Measurements from ENCODE around the gene RABGAP1. TPM values are rescaled to one million over a fixed set of nuclear protein-coding genes. Genes with fewer than 3 reads are reported as not detected.

The RABGAP1 gene
- total and polyA plus RNA-seq, 2 experiments from 2014 or later: 8.0 to 16.0 TPM

DNA sequence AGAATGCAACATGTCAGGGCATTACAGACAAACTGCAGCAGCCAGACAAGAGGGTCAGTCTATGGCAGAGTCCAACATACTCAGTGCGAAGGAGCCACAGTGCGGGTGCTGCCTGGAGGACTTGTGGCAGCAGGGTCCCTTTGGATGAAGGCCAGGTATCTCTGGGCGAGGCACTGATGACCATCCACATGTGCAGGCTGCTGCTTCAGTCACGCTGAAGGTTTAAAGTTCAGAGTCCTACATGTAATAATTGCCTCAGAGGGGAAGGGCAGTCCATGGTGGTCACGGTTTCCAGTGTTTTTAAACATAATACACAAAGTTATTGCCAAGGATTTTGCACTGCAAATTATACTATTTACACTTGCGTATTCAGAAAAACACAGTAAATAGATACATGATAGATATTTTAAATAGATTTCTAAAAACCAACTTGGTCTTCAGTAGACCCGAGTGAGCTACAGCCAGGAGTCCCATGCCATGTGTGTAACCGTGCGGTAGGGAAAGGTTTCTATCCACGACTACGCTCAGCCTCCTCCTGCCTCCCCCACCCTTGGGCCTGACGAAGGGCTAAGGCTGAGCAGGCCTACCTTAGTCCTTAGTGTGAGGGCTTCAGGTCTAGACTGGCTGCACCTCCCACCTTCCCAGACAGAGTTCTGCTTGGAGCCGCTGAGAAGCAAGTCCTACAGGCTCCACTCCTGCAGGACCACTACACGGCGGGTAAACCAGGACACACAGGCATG lies 168.9 kb downstream of the RABGAP1 start:
- Histone ChIP-seq H3K36me3 (ENCODE audit: low read depth) (no peaks in the 10 kb centered on the region; the same call in 1 of the 2 replicates), H4K20me1 (ENCODE audit: insufficient read depth) (no peaks in the 10 kb centered on the region), H3K27me3 (replicated peaks; ENCODE audit: insufficient read depth) (no peaks in the 10 kb centered on the region), H3K4me2 (ENCODE audit: unreplicated experiment) (no peak overlapping the region), H3K79me2 (ENCODE audit: insufficient read depth) (no peaks in the 10 kb centered on the region), H3K9ac (no peak overlapping the region), H3K9me3 (ENCODE audit: low read depth) (no peaks in the 10 kb centered on the region), H3K9me2 (ENCODE audit: insufficient read depth) (no peaks in the 10 kb centered on the region), H3F3A (ENCODE audit: insufficient read depth) (no peaks in the 10 kb centered on the region), H3K27ac (no peak overlapping the region), H2AFZ (no peak overlapping the region), H3K4me1 (ENCODE audit: insufficient read depth) (no peaks in the 10 kb centered on the region), H3K4me3 (no peak overlapping the region)
- 92% methylated on average over 15 of the region's 15 CpGs for WGBS, 2 experiments (ENCODE audit: low coverage in 1 of 2, low lambda C conversion rate in 2 of 2, missing lambda C conversion rate in 2 of 2)
- TF ChIP-seq EZH2phosphoT487 (IDR thresholded peaks at IDR 0.05; ENCODE audit: insufficient read depth, low read depth): no peak
- no peak for TF ChIP-seq EZH2 (IDR thresholded peaks at IDR 0.05; ENCODE audit: insufficient read depth, poor library complexity, severe bottlenecking)
- in situ Hi-C loops (cut with MboI): no loop called here
- no peak for DNase-seq

- WGBS, 2 experiments (ENCODE audit: low coverage in 1 of 2, low lambda C conversion rate in 2 of 2, missing lambda C conversion rate in 2 of 2): 86 to 89% methylated on average over 8 of the region's 8 CpGs
- no peak for DNase-seq
- in situ Hi-C loops (cut with MboI): no loop called here
These were observed 170.7 kb downstream of the RABGAP1 start for GRCh38 chr9:123111427-123112014.

DNA sequence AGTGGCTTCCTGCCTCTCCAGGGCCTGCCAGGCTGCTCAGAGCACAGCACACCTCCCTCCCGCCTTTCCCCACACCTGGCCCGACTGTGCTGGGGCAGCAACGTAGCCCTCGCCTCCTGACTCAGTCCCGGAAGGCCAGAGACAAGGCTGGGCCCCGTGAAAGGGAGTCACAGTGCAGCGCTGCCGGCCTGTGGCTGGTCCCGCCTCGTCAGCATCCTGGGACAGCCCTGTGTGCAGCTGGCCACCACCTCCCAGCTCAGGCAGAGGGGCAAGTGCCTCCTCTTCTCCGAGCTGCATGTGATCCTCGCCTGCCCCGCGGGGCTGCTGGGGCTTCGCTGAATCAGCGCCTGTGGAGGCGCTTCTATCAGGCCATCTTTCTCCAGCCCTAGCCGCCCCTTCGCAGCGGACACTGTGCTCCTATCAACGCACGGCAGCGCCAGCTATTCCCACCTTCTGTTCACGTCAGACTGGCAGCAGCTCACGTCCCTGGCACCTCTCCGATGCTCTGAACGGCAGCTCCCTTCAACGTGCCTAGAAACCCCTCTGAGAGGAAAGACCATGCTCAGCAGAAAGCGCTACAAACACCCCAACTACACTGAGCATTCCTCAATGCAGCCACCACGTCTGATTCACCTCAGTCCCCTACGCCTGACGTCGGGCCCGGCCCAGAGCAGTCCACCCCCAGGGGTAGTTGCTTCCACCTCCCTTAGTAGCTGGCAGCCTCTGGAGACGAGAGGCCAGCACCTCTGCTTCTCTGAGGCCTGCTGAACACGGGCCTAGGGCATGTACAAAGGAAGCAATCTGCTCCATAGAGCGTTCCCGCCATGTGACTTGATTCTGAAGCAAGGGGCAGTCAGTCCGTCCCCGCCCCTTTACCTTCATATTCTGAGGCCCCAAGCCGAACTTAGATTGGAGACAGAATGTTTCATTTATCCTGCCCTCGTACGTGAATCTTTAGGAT lies 171.5 kb downstream of the RABGAP1 start:
- 72 to 75% methylated on average over 39 to 43 of the region's 43 CpGs for WGBS, 2 experiments (ENCODE audit: low coverage in 1 of 2, low lambda C conversion rate in 2 of 2, missing lambda C conversion rate in 2 of 2)
- H3K79me2 ChIP-seq (ENCODE audit: insufficient read depth): no peaks in the 10 kb centered on the region
- in situ Hi-C loops (cut with MboI): no loop called here

More at GRCh38 chr9:123111427-123112014, 170.7 kb downstream of the RABGAP1 start:
- Histone ChIP-seq H3K27me3 (replicated peaks; ENCODE audit: insufficient read depth) (no peaks in the 10 kb centered on the region), H4K20me1 (ENCODE audit: insufficient read depth) (no peaks in the 10 kb centered on the region), H3K9me2 (ENCODE audit: insufficient read depth) (no peaks in the 10 kb centered on the region), H3K27ac (no peak overlapping the region), H3K36me3 (ENCODE audit: low read depth) (no peaks in the 10 kb centered on the region; the same call in 1 of the 2 replicates), H3K79me2 (ENCODE audit: insufficient read depth) (no peaks in the 10 kb centered on the region), H3K9ac (no peak overlapping the region), H3F3A (ENCODE audit: insufficient read depth) (no peaks in the 10 kb centered on the region), H3K4me3 (no peak overlapping the region), H2AFZ (no peak overlapping the region), H3K4me1 (ENCODE audit: insufficient read depth) (no peaks in the 10 kb centered on the region), H3K9me3 (ENCODE audit: low read depth) (no peaks in the 10 kb centered on the region), H3K4me2 (ENCODE audit: unreplicated experiment) (no peak overlapping the region)
- no peak for TF ChIP-seq EZH2phosphoT487 (IDR thresholded peaks at IDR 0.05; ENCODE audit: insufficient read depth, low read depth)
- no peak for TF ChIP-seq EZH2 (IDR thresholded peaks at IDR 0.05; ENCODE audit: insufficient read depth, poor library complexity, severe bottlenecking)

GRCh38 chr9:123113185-123113584 lies 172.4 kb downstream of the RABGAP1 start:
- Histone ChIP-seq H3K9ac (no peak overlapping the region), H3K4me1 (ENCODE audit: insufficient read depth) (no peaks in the 10 kb centered on the region), H3K9me3 (ENCODE audit: low read depth) (no peaks in the 10 kb centered on the region), H4K20me1 (ENCODE audit: insufficient read depth) (no peaks in the 10 kb centered on the region), H3K79me2 (ENCODE audit: insufficient read depth) (no peaks in the 10 kb centered on the region), H3K9me2 (ENCODE audit: insufficient read depth) (no peaks in the 10 kb centered on the region), H3K4me3 (no peak overlapping the region), H3K27ac (no peak overlapping the region), H3K4me2 (ENCODE audit: unreplicated experiment) (no peak overlapping the region), H3K27me3 (replicated peaks; ENCODE audit: insufficient read depth) (no peaks in the 10 kb centered on the region), H3K36me3 (ENCODE audit: low read depth) (no peaks in the 10 kb centered on the region), H2AFZ (no peak overlapping the region), H3F3A (ENCODE audit: insufficient read depth) (no peaks in the 10 kb centered on the region)
- in situ Hi-C loops (cut with MboI): no loop called here
- no peak for DNase-seq
- 77 to 82% methylated on average over 7 of the region's 7 CpGs for WGBS, 2 experiments (ENCODE audit: low coverage in 1 of 2, low lambda C conversion rate in 2 of 2, missing lambda C conversion rate in 2 of 2)
- no peak for TF ChIP-seq EZH2 (IDR thresholded peaks at IDR 0.05; ENCODE audit: insufficient read depth, poor library complexity, severe bottlenecking)
- TF ChIP-seq EZH2phosphoT487 (IDR thresholded peaks at IDR 0.05; ENCODE audit: insufficient read depth, low read depth): no peak

More for the DNA sequence above, 171.5 kb downstream of the RABGAP1 start:
- no peaks in the 10 kb centered on the region for H3K27me3 ChIP-seq (replicated peaks; ENCODE audit: insufficient read depth)
- H3K9me3 ChIP-seq (ENCODE audit: low read depth): no peaks in the 10 kb centered on the region
- no peak overlapping the region for H3K4me2 ChIP-seq (ENCODE audit: unreplicated experiment)
- TF ChIP-seq EZH2 (IDR thresholded peaks at IDR 0.05; ENCODE audit: insufficient read depth, poor library complexity, severe bottlenecking): no peak
- H3K4me3 ChIP-seq: no peak overlapping the region
- H3F3A ChIP-seq (ENCODE audit: insufficient read depth): no peaks in the 10 kb centered on the region
- H3K4me1 ChIP-seq (ENCODE audit: insufficient read depth): no peaks in the 10 kb centered on the region
- no peak overlapping the region for H2AFZ ChIP-seq
- no peaks in the 10 kb centered on the region for H4K20me1 ChIP-seq (ENCODE audit: insufficient read depth)
- DNase-seq: no peak
- no peak overlapping the region for H3K9ac ChIP-seq
- no peak overlapping the region for H3K27ac ChIP-seq
- no peaks in the 10 kb centered on the region for H3K9me2 ChIP-seq (ENCODE audit: insufficient read depth)
- no peaks in the 10 kb centered on the region for H3K36me3 ChIP-seq (ENCODE audit: low read depth)
